BJ (cell line): ENCODE results near the gene MB21D2. TPM values are rescaled to one million over a fixed set of nuclear protein-coding genes. Genes with fewer than 3 reads are reported as not detected.

Experiments
- CTCF ChIA-PET: fragments of 350-600 bp; formaldehyde crosslinking; extraction: SDS; loops from one replicate; lab custom pipeline; 2021; ENCODE audit warnings: antibody characterized with exemption, inconsistent platforms; lab: Yijun Ruan, JAX
- POLR2A ChIA-PET: fragments of 300-600 bp; sonication (Branson Sonifier 250); formaldehyde crosslinking; extraction: SDS; loops from one replicate; lab custom pipeline; 2021; ENCODE audit warnings: antibody characterized with exemption; lab: Charles Lee
- DNase-seq: peaks from one replicate; pipeline ENCODE4 v3.0.0-alpha.2; 2011; ENCODE audit warnings: low read depth
- H3K27me3 ChIP-seq: 2 replicates; pipeline ENCODE4 v1.6.0; 2011; ENCODE audit warnings: low read length; ENCODE audit not compliant: control insufficient read depth, insufficient read depth
- H3K36me3 ChIP-seq: 2 replicates; pipeline ENCODE4 v1.5.1; 2011; ENCODE audit warnings: low read length; ENCODE audit not compliant: control insufficient read depth, insufficient read depth
- H3K4me3 ChIP-seq: 2 replicates; pipeline ENCODE4 v1.5.1; 2011; ENCODE audit warnings: low read depth, mild to moderate bottlenecking, control low read depth, low read length
- CTCF ChIP-seq: IDR thresholded peaks from 2 replicates; pipeline ENCODE4 v1.5.1; 2011; ENCODE audit warnings: low read depth, mild to moderate bottlenecking, control low read depth, inconsistent platforms, low read length, moderate library complexity; ENCODE audit not compliant: insufficient read depth
- polyA plus RNA-seq: library from polyadenylated mRNA; depleted of rRNA; stranded (reverse); fragments of >200 nt; gene quantifications from 2 replicates; pipeline ENCODE4 v1.2.3, GENCODE V29; 2011

The MB21D2 gene
- polyA plus RNA-seq, 1 experiment: 12.3 TPM

GRCh38 chr3:192927016-192927415 is 9.4 kb upstream of the MB21D2 start:
- POLR2A ChIA-PET: no interaction called here

GRCh38 chr3:192923731-192924130 is 6.1 kb upstream of the MB21D2 start:
- no peak overlapping the region for H3K4me3 ChIP-seq
- ChIA-PET CTCF (interaction anchor here (1.8 kb wide), 2 partner anchors 9 to 117 kb away, joined by 4 to 9 read pairs; no protein-coding TSS in a partner anchor), POLR2A (no interaction called here)
- no peak for TF ChIP-seq CTCF
- no peaks in the 10 kb centered on the region for H3K36me3 ChIP-seq
- no peak for DNase-seq
- H3K27me3 ChIP-seq: no peaks in the 10 kb centered on the region

More at GRCh38 chr3:192927016-192927415, 9.4 kb upstream of the MB21D2 start:
- no peak for DNase-seq
- Histone ChIP-seq H3K27me3 (no peaks in the 10 kb centered on the region), H3K36me3 (no peaks in the 10 kb centered on the region), H3K4me3 (no peak overlapping the region)
- CTCF ChIA-PET: no interaction called here
- no peak for TF ChIP-seq CTCF

- DNase-seq: no peak
- Histone ChIP-seq H3K27me3 (no peaks in the 10 kb centered on the region), H3K4me3 (no peak overlapping the region), H3K36me3 (no peaks in the 10 kb centered on the region)
- ChIA-PET POLR2A (interaction anchor here (0.6 kb wide), 1 partner anchor 44 kb away, joined by 3 read pairs; no protein-coding TSS in a partner anchor), CTCF (interaction anchor here (1.1 kb wide), 1 partner anchor 105 kb away, joined by 3 read pairs; no protein-coding TSS in a partner anchor)
- TF ChIP-seq CTCF: no peak
Measured at GRCh38 chr3:192921793-192922192, 4.1 kb upstream of the MB21D2 start.

- POLR2A ChIA-PET: no interaction called here
- H3K27me3 ChIP-seq: no peaks in the 10 kb centered on the region
- no peak for TF ChIP-seq CTCF
- no peak overlapping the region for H3K4me3 ChIP-seq
- CTCF ChIA-PET: interaction anchor here (1.0 to 9.1 kb wide), 2 partner anchors 104 to 121 kb away, joined by 3 to 69 read pairs; no protein-coding TSS in a partner anchor
- H3K36me3 ChIP-seq: no peaks in the 10 kb centered on the region
- no peak for DNase-seq
Measured at GRCh38 chr3:192920411-192920810, 2.8 kb upstream of the MB21D2 start.

GRCh38 chr3:192919901-192920300 is 2.2 kb upstream of the MB21D2 start:
- no peak for TF ChIP-seq CTCF
- DNase-seq: no peak
- Histone ChIP-seq H3K4me3 (no peak overlapping the region), H3K27me3 (no peaks in the 10 kb centered on the region), H3K36me3 (no peaks in the 10 kb centered on the region)
- ChIA-PET POLR2A (no interaction called here), CTCF (interaction anchor here (1.0 to 9.1 kb wide), 2 partner anchors 104 to 121 kb away, joined by 3 to 69 read pairs; no protein-coding TSS in a partner anchor)
